Smooth muscle cell (in vitro differentiated cells): Measurements from ENCODE around the gene TMEM117. TPM values are rescaled to one million over a fixed set of nuclear protein-coding genes. Genes with fewer than 3 reads are reported as not detected.
A peak's percentile ranks its signal among the peaks of the same experiment; 100 is the strongest.

Source experiments
- DNase-seq: peaks from one replicate; lab custom pipeline; 2025; ENCODE audit not compliant: unreplicated experiment; lab: John Stamatoyannopoulos, UW
- H2AFZ ChIP-seq: fragments of 200-600 bp; sonication (generic); 2 replicates; pipeline ENCODE4 v1.6.0; 2016; ENCODE audit warnings: antibody characterized with exemption, low read depth, mild to moderate bottlenecking
- H3F3A ChIP-seq: fragments of 200-600 bp; sonication (generic); 2 replicates; pipeline ENCODE4 v1.6.0; 2017; ENCODE audit warnings: antibody characterized with exemption, low read depth
- H3K27ac ChIP-seq: fragments of 200-600 bp; sonication (generic); 2 replicates; pipeline ENCODE4 v1.5.1; 2016; ENCODE audit warnings: low read depth, mild to moderate bottlenecking
- H3K27me3 ChIP-seq: fragments of 200-600 bp; sonication (generic); 2 replicates; pipeline ENCODE4 v1.6.1; 2016; ENCODE audit warnings: low read depth, mild to moderate bottlenecking
- H3K36me3 ChIP-seq: fragments of 200-600 bp; sonication (generic); 2 replicates; pipeline ENCODE4 v1.5.1; 2016; ENCODE audit warnings: low read depth
- H3K4me1 ChIP-seq: fragments of 200-600 bp; sonication (generic); 2 replicates; pipeline ENCODE4 v1.5.1; 2016; ENCODE audit warnings: low read depth
- H3K4me2 ChIP-seq: fragments of 200-600 bp; sonication (generic); 2 replicates; pipeline ENCODE4 v1.6.0; 2016; ENCODE audit warnings: mild to moderate bottlenecking
- H3K4me3 ChIP-seq: fragments of 200-600 bp; sonication (generic); 2 replicates; pipeline ENCODE4 v1.5.1; 2016; ENCODE audit warnings: mild to moderate bottlenecking
- H3K79me2 ChIP-seq: fragments of 200-600 bp; sonication (generic); 2 replicates; pipeline ENCODE4 v1.6.0; 2016; ENCODE audit warnings: low read depth, mild to moderate bottlenecking
- H3K9ac ChIP-seq: fragments of 200-600 bp; sonication (generic); 2 replicates; pipeline ENCODE4 v1.6.0; 2016; ENCODE audit warnings: low read depth
- H3K9me3 ChIP-seq: fragments of 200-600 bp; sonication (generic); replicated peaks from 2 replicates; pipeline ENCODE4 v1.5.1; 2016; ENCODE audit warnings: low read depth
- H4K20me1 ChIP-seq: fragments of 200-600 bp; sonication (generic); 2 replicates; pipeline ENCODE4 v1.6.0; 2016; ENCODE audit warnings: low read depth
- CTCF ChIP-seq: fragments of 200-600 bp; sonication (generic); IDR thresholded peaks from 2 replicates; pipeline ENCODE4 v1.5.1; 2017; ENCODE audit warnings: borderline replicate concordance, mild to moderate bottlenecking, antibody characterized with exemption; ENCODE audit not compliant: insufficient read depth, poor library complexity, severe bottlenecking
- WGBS: methylation state at CpG from one replicate; pipeline ENCODE4 v1.1.7; 2016; ENCODE audit warnings: low lambda C conversion rate; 5-methylcytosine and 5-hydroxymethylcytosine counted together
- polyA plus RNA-seq: library from polyadenylated mRNA; unstranded; fragments of >200 nt; fragmentation: Nextera tagmentation; extraction: Ambion mirVana; gene quantifications from 2 replicates; pipeline ENCODE4 v1.2.1, GENCODE V29; 2016
- total RNA-seq: library from RNA; depleted of rRNA; stranded (reverse); fragments of >200 nt; gene quantifications from 2 replicates; pipeline ENCODE4 v1.2.3, GENCODE V29; 2014

TMEM117 gene
- total and polyA plus RNA-seq, 2 experiments from 2014 or later = 13.0 to 38.9 TPM

GRCh38 chr12:44002607-44003006, 166.7 kb downstream of the TMEM117 start:
- no peak overlapping the region for H3K4me2 ChIP-seq
- no peaks in the 10 kb centered on the region for H3K4me1 ChIP-seq
- no peak overlapping the region for H3K4me3 ChIP-seq
- no peak overlapping the region for H3K27ac ChIP-seq
- no peak for DNase-seq
- H3K9ac ChIP-seq = no peak overlapping the region
- TF ChIP-seq CTCF = no peak
- H3K79me2 ChIP-seq = no peaks in the 10 kb centered on the region
- no peak overlapping the region for H2AFZ ChIP-seq
- H3K27me3 ChIP-seq = no peaks in the 10 kb centered on the region
- no peaks in the 10 kb centered on the region for H3K9me3 ChIP-seq
- H4K20me1 ChIP-seq = no peaks in the 10 kb centered on the region
- no peaks in the 10 kb centered on the region for H3F3A ChIP-seq
- 86% methylated on average over 2 of the region's 2 CpGs for WGBS
- peaks cover 3% of the 10 kb centered on the region for H3K36me3 ChIP-seq

GRCh38 chr12:44003721-44004120, 167.8 kb downstream of the TMEM117 start:
- no peak for DNase-seq
- no peaks in the 10 kb centered on the region for H3F3A ChIP-seq
- no peak overlapping the region for H3K4me2 ChIP-seq
- TF ChIP-seq CTCF = no peak
- H3K36me3 ChIP-seq = peaks cover 3% of the 10 kb centered on the region
- no peak overlapping the region for H3K4me3 ChIP-seq
- no peaks in the 10 kb centered on the region for H4K20me1 ChIP-seq
- no peaks in the 10 kb centered on the region for H3K79me2 ChIP-seq
- no peak overlapping the region for H3K27ac ChIP-seq
- no peaks in the 10 kb centered on the region for H3K27me3 ChIP-seq
- H3K9me3 ChIP-seq = peaks cover 8% of the 10 kb centered on the region
- H3K9ac ChIP-seq = no peak overlapping the region
- no peak overlapping the region for H2AFZ ChIP-seq
- no peaks in the 10 kb centered on the region for H3K4me1 ChIP-seq

- peaks cover 4% of the 10 kb centered on the region for H3K4me1 ChIP-seq
Observed at GRCh38 chr12:44015333-44015941, 179.6 kb downstream of the TMEM117 start.

More at GRCh38 chr12:44015333-44015941, 179.6 kb downstream of the TMEM117 start:
- H4K20me1 ChIP-seq = no peaks in the 10 kb centered on the region
- H2AFZ ChIP-seq = no peak overlapping the region
- H3K27ac ChIP-seq = no peak overlapping the region
- no peaks in the 10 kb centered on the region for H3K36me3 ChIP-seq
- no peak overlapping the region for H3K9ac ChIP-seq
- H3K27me3 ChIP-seq = no peaks in the 10 kb centered on the region
- TF ChIP-seq CTCF = peak; percentile 71
- H3F3A ChIP-seq = no peaks in the 10 kb centered on the region
- DNase-seq = no peak
- no peaks in the 10 kb centered on the region for H3K9me3 ChIP-seq
- 9% methylated on average over 3 of the region's 3 CpGs for WGBS
- no peaks in the 10 kb centered on the region for H3K79me2 ChIP-seq
- no peak overlapping the region for H3K4me2 ChIP-seq
- no peak overlapping the region for H3K4me3 ChIP-seq
